Neural cell (in vitro differentiated cells): ENCODE measurements around the gene SLCO4A1. TPM values are rescaled to one million over a fixed set of nuclear protein-coding genes. Genes with fewer than 3 reads are reported as not detected.

Source experiments
- H2AFZ ChIP-seq: fragments of 200-600, 300-800 bp; sonication (generic), shearing (Covaris generic); 2 replicates; pipeline ENCODE4 v1.6.0; 2014; ENCODE audit warnings: low read depth, mild to moderate bottlenecking, antibody characterized with exemption, low read length, moderate library complexity
- H3F3A ChIP-seq: fragments of 200-600 bp; shearing (Covaris generic); 2 replicates; pipeline ENCODE4 v1.6.1; 2016; ENCODE audit warnings: mild to moderate bottlenecking, moderate library complexity, mixed read lengths, antibody characterized with exemption, low read length; ENCODE audit not compliant: insufficient read depth, poor library complexity, severe bottlenecking
- H3K27ac ChIP-seq: fragments of 200-600, 300-800 bp; sonication (generic), shearing (Covaris generic); 2 replicates; pipeline ENCODE4 v1.5.1; 2014; ENCODE audit warnings: mild to moderate bottlenecking, low read length, moderate library complexity
- H3K27me3 ChIP-seq: fragments of 300-800, 200-600 bp; sonication (generic), shearing (Covaris generic); 2 replicates; pipeline ENCODE4 v1.6.0; 2014; ENCODE audit warnings: mild to moderate bottlenecking, low read depth, low read length, moderate library complexity; ENCODE audit not compliant: insufficient read depth
- H3K36me3 ChIP-seq: fragments of 300-800, 200-600 bp; sonication (generic), shearing (Covaris generic); 2 replicates; pipeline ENCODE4 v1.5.1; 2014; ENCODE audit warnings: mild to moderate bottlenecking, antibody characterized with exemption, low read length, moderate library complexity; ENCODE audit not compliant: insufficient read depth
- H3K4me2 ChIP-seq: fragments of 300-800, 200-600 bp; sonication (generic), shearing (Covaris generic); 2 replicates; pipeline ENCODE4 v1.6.0; 2014; ENCODE audit warnings: mild to moderate bottlenecking, low read length
- H3K4me3 ChIP-seq: fragments of 300-800, 200-600 bp; sonication (generic), shearing (Covaris generic); 2 replicates; pipeline ENCODE4 v1.5.1; 2014; ENCODE audit warnings: mild to moderate bottlenecking, low read length, moderate library complexity
- H3K79me2 ChIP-seq: fragments of 200-600 bp; shearing (Covaris generic); replicated peaks from 2 replicates; pipeline ENCODE4 v1.6.0; 2014; ENCODE audit warnings: mild to moderate bottlenecking, low read length, moderate library complexity; ENCODE audit not compliant: insufficient read depth
- H3K9ac ChIP-seq: fragments of 300-800, 200-600 bp; sonication (generic), shearing (Covaris generic); 2 replicates; pipeline ENCODE4 v1.6.1; 2016; ENCODE audit warnings: mild to moderate bottlenecking, low read length, mixed read lengths
- H3K9me2 ChIP-seq: fragments of 200-600 bp; shearing (Covaris generic); 2 replicates; pipeline ENCODE4 v1.6.1; 2016; ENCODE audit warnings: mild to moderate bottlenecking, low read length, mixed read lengths; ENCODE audit not compliant: insufficient read depth
- H3K9me3 ChIP-seq: fragments of 200-600, 300-800 bp; sonication (generic), shearing (Covaris generic); 2 replicates; pipeline ENCODE4 v1.6.1; 2016; ENCODE audit warnings: mild to moderate bottlenecking, mixed run types, low read length, moderate library complexity, mixed read lengths
- H4K20me1 ChIP-seq: fragments of 200-600 bp; shearing (Covaris generic); 2 replicates; pipeline ENCODE4 v1.6.1; 2016; ENCODE audit warnings: mild to moderate bottlenecking, mixed run types; ENCODE audit not compliant: insufficient read depth
- EP300 ChIP-seq: fragments of 450-650 bp; conservative IDR thresholded peaks from 2 replicates; pipeline ENCODE4 v1.6.1; 2014; ENCODE audit warnings: antibody characterized with exemption, mild to moderate bottlenecking, moderate library complexity; ENCODE audit not compliant: poor library complexity, severe bottlenecking
- EZH2 ChIP-seq: fragments of 200-600, 300-800 bp; shearing (Covaris generic), sonication (generic); IDR thresholded peaks from 2 replicates; pipeline ENCODE4 v1.6.1; 2014; ENCODE audit warnings: antibody characterized with exemption, low read length, borderline replicate concordance, mild to moderate bottlenecking; ENCODE audit not compliant: insufficient read depth, poor library complexity, severe bottlenecking
- MXI1 ChIP-seq: fragments of 450-650 bp; conservative IDR thresholded peaks from 2 replicates; pipeline ENCODE4 v1.6.1; 2014; ENCODE audit warnings: antibody characterized with exemption, mild to moderate bottlenecking; ENCODE audit not compliant: poor library complexity, severe bottlenecking
- POLR2AphosphoS5 ChIP-seq: IDR thresholded peaks from 2 replicates; pipeline ENCODE4 v1.6.1; 2012
- RAD21 ChIP-seq: fragments of 450-650 bp; conservative IDR thresholded peaks from 2 replicates; pipeline ENCODE4 v1.6.1; 2014; ENCODE audit warnings: antibody characterized with exemption, mild to moderate bottlenecking, moderate library complexity
- SMC3 ChIP-seq: fragments of 450-650 bp; conservative IDR thresholded peaks from 2 replicates; pipeline ENCODE4 v1.6.1; 2014; ENCODE audit warnings: antibody characterized with exemption, mild to moderate bottlenecking, moderate library complexity; ENCODE audit not compliant: poor library complexity
- TAF1 ChIP-seq: IDR thresholded peaks from 2 replicates; pipeline ENCODE4 v1.6.1; 2012; ENCODE audit warnings: low read depth
- polyA plus RNA-seq: library from polyadenylated mRNA; depleted of rRNA; stranded (reverse); fragments of >200 nt; gene quantifications from 2 replicates; pipeline ENCODE4 v1.2.3, GENCODE V29; 2014
- TF ChIP-seq, protein P1 (sequence below): IDR thresholded peaks from 2 replicates; pipeline ENCODE4 v1.6.1; 2012; ENCODE audit warnings: borderline replicate concordance
- TF ChIP-seq, protein P2 (sequence below): fragments of 450-650 bp; IDR thresholded peaks from 2 replicates; pipeline ENCODE4 v1.5.1; 2014; ENCODE audit warnings: antibody characterized with exemption, mild to moderate bottlenecking, moderate library complexity; ENCODE audit not compliant: poor library complexity, severe bottlenecking

The SLCO4A1 gene
- polyA plus RNA-seq, 1 donor from 2014 or later = 3.5 TPM

DNA sequence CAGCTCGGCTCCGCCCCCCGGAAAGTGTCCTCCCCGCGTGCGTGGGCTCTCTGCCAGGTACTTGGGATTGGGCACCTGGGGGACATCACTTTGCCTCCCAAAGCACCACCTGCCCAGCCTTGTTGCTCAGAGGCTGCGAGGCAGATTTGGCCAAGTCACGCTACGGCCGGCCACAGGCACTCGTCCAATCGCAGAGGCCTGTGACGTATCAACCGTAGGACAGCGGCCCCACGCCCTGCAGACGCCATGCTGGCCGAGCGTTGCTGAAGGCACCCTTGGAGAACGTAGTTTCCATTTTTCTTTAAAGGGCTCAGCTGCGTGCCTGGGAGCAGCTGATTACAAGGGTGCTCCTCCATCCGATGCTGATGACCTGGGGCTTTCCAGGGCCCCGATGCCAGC is 69.4 kb downstream of the SLCO4A1 start:
- no peak overlapping the region for H3K27ac ChIP-seq
- H3K79me2 ChIP-seq = no peaks in the 10 kb centered on the region
- H3K4me3 ChIP-seq = no peak overlapping the region
- H3K36me3 ChIP-seq = no peaks in the 10 kb centered on the region
- H3K4me2 ChIP-seq = no peak overlapping the region
- H3K9me2 ChIP-seq = no peaks in the 10 kb centered on the region
- no peak for TF ChIP-seq RAD21
- no peak for TF ChIP-seq SMC3
- TF ChIP-seq TAF1 = no peak
- no peak for TF ChIP-seq EP300
- TF ChIP-seq EZH2 = no peak
- TF ChIP-seq, protein P1, sequence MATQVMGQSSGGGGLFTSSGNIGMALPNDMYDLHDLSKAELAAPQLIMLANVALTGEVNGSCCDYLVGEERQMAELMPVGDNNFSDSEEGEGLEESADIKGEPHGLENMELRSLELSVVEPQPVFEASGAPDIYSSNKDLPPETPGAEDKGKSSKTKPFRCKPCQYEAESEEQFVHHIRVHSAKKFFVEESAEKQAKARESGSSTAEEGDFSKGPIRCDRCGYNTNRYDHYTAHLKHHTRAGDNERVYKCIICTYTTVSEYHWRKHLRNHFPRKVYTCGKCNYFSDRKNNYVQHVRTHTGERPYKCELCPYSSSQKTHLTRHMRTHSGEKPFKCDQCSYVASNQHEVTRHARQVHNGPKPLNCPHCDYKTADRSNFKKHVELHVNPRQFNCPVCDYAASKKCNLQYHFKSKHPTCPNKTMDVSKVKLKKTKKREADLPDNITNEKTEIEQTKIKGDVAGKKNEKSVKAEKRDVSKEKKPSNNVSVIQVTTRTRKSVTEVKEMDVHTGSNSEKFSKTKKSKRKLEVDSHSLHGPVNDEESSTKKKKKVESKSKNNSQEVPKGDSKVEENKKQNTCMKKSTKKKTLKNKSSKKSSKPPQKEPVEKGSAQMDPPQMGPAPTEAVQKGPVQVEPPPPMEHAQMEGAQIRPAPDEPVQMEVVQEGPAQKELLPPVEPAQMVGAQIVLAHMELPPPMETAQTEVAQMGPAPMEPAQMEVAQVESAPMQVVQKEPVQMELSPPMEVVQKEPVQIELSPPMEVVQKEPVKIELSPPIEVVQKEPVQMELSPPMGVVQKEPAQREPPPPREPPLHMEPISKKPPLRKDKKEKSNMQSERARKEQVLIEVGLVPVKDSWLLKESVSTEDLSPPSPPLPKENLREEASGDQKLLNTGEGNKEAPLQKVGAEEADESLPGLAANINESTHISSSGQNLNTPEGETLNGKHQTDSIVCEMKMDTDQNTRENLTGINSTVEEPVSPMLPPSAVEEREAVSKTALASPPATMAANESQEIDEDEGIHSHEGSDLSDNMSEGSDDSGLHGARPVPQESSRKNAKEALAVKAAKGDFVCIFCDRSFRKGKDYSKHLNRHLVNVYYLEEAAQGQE = no peak
- TF ChIP-seq, protein P2, sequence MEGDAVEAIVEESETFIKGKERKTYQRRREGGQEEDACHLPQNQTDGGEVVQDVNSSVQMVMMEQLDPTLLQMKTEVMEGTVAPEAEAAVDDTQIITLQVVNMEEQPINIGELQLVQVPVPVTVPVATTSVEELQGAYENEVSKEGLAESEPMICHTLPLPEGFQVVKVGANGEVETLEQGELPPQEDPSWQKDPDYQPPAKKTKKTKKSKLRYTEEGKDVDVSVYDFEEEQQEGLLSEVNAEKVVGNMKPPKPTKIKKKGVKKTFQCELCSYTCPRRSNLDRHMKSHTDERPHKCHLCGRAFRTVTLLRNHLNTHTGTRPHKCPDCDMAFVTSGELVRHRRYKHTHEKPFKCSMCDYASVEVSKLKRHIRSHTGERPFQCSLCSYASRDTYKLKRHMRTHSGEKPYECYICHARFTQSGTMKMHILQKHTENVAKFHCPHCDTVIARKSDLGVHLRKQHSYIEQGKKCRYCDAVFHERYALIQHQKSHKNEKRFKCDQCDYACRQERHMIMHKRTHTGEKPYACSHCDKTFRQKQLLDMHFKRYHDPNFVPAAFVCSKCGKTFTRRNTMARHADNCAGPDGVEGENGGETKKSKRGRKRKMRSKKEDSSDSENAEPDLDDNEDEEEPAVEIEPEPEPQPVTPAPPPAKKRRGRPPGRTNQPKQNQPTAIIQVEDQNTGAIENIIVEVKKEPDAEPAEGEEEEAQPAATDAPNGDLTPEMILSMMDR = no peak
- no peak for TF ChIP-seq POLR2AphosphoS5
- TF ChIP-seq MXI1 = no peak
- H3K27me3 ChIP-seq = peaks cover 34% of the 10 kb centered on the region
- no peaks in the 10 kb centered on the region for H3K9me3 ChIP-seq
- no peak overlapping the region for H2AFZ ChIP-seq
- H3F3A ChIP-seq = no peaks in the 10 kb centered on the region
- no peaks in the 10 kb centered on the region for H4K20me1 ChIP-seq
- no peak overlapping the region for H3K9ac ChIP-seq

DNA sequence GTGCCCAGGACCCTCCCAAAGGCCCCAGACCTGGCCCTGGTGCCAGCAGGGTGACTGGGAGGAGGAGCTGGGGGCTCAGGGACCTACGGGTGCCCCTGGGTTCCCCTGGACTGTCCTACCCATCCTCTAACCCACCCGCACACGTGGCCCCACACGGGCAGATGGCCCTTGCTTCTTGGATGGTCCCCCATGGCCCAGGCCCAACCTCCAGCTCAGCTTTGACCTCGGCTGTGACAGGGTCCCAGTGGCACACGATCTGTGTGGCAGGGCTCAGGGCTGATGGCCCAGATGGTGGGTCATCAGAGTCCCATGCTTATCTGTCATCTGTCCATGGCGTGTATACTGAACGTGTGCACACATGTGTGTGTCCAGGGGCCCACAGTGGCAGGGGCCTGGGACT is 70.3 kb downstream of the SLCO4A1 start:
- no peak overlapping the region for H3K9ac ChIP-seq

More for the DNA sequence above, 70.3 kb downstream of the SLCO4A1 start:
- H3K9me2 ChIP-seq = no peaks in the 10 kb centered on the region
- no peaks in the 10 kb centered on the region for H3K9me3 ChIP-seq
- H2AFZ ChIP-seq = no peak overlapping the region
- no peak overlapping the region for H3K27ac ChIP-seq
- H4K20me1 ChIP-seq = no peaks in the 10 kb centered on the region
- no peaks in the 10 kb centered on the region for H3K36me3 ChIP-seq
- H3F3A ChIP-seq = no peaks in the 10 kb centered on the region
- H3K4me2 ChIP-seq = no peak overlapping the region
- no peak overlapping the region for H3K4me3 ChIP-seq
- H3K79me2 ChIP-seq = no peaks in the 10 kb centered on the region
- TF ChIP-seq RAD21 (no peak), MXI1 (no peak), EP300 (no peak), POLR2AphosphoS5 (no peak), TAF1 (no peak), EZH2 (no peak), SMC3 (no peak)
- TF ChIP-seq, protein P1 = no peak
- TF ChIP-seq, protein P2 = no peak
- peaks cover 34% of the 10 kb centered on the region for H3K27me3 ChIP-seq
